ENCODE data around the gene MYO1G. TPM values are rescaled to one million over a fixed set of nuclear protein-coding genes. Genes with fewer than 3 reads are reported as not detected.
"Not testable (repeated sequence)": the region's sequence is repeated elsewhere in the genome, so short reads cannot be mapped to it uniquely, and the experiment has no call there.

Gene MYO1G
- 0.47 TPM for total RNA-seq

GRCh38 chr7:44978511-44979366, at the start of gene MYO1G:
TSS of gene MYO1G (minus strand) at chr7:44979015. CDS start at chr7:44978961, 54 bp downstream.
- DNase-seq = no peak

- no peak for DNase-seq
These were observed 49.5 kb upstream of the MYO1G start for GRCh38 chr7:45028138-45028919.

GRCh38 chr7:45027774-45028114, 48.9 kb upstream of the MYO1G start:
- no peak for DNase-seq

- no peak for DNase-seq
These were observed 48.4 kb upstream of the MYO1G start for GRCh38 chr7:45026984-45027773.

GRCh38 chr7:45026013-45026412, 47.2 kb upstream of the MYO1G start:
- no peak for DNase-seq

GRCh38 chr7:45025473-45025872, 46.7 kb upstream of the MYO1G start:
- not testable (repeated sequence) for DNase-seq

- DNase-seq = no peak
These were observed 45.4 kb upstream of the MYO1G start for GRCh38 chr7:45024126-45024744.

- no peak for DNase-seq
These were observed 42.9 kb upstream of the MYO1G start for GRCh38 chr7:45021604-45022296.

GRCh38 chr7:45020915-45021314, 42.1 kb upstream of the MYO1G start:
- no peak for DNase-seq

- DNase-seq = no peak
These were observed 38.4 kb upstream of the MYO1G start for GRCh38 chr7:45017253-45017652.

GRCh38 chr7:45015313-45015712, 36.5 kb upstream of the MYO1G start:
- no peak for DNase-seq

GRCh38 chr7:45013465-45013967, 34.7 kb upstream of the MYO1G start:
- no peak for DNase-seq

- DNase-seq = no peak
These were observed 28.9 kb upstream of the MYO1G start for GRCh38 chr7:45007571-45008328.

- no peak for DNase-seq
These were observed 28.3 kb upstream of the MYO1G start for GRCh38 chr7:45007106-45007505.

- DNase-seq = no peak
These were observed 25.0 kb upstream of the MYO1G start for GRCh38 chr7:45003789-45004188.

GRCh38 chr7:45001826-45002225, 23.0 kb upstream of the MYO1G start:
- no peak for DNase-seq

GRCh38 chr7:45001138-45001694, 22.4 kb upstream of the MYO1G start:
- no peak for DNase-seq

- no peak for DNase-seq
These were observed 21.5 kb upstream of the MYO1G start, which contains the start of gene CCM2 for GRCh38 chr7:45000093-45001032. TSS of gene CCM2 (plus strand) at chr7:45000201. CDS start at chr7:45000334, 133 bp downstream.

Data from occipital lobe (tissue), 2 donors.